HG03060 (cell line): ENCODE measurements around the gene RS1.

Experiments
- ATAC-seq: cut with Tn5 transposase; IDR thresholded peaks from one replicate; pipeline ENCODE4 v1.9.1; 2021; ENCODE audit warnings: low read depth, moderate number of reproducible peaks; ENCODE audit not compliant: unreplicated experiment

Gene RS1

DNA sequence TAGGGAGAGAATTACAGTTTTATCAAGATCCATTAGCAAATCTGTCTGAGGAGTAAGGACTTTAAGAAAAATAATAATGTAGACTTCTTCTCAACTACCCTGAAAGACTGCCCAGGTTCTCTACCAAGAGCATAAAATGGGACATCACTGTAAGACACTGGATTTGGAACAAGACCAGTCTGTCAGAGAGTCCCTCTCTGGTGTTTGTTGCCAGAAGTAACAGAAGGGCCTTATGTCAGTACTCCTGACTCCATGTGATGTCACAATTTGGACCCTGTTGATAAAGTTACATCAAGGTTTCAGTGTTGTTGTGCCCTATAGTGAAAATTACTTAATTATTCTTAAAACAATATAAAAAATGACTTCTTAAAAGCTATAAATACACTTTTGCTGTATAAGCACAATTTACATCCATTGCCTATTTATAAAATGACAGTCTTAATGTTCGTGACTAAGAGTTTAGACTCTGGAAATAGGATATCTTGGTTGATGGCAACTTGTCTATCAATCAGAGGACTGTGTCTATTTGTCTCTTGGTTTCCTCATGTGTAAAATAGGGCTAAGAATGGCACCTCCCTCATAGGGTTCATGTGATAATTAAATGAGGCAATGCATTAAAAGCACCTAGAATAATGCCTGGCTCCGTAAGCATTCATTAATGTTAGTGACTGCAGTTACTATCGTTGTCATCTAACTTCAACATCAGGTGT, 57.8 kb downstream of the RS1 start:
- ATAC-seq = no peak

DNA sequence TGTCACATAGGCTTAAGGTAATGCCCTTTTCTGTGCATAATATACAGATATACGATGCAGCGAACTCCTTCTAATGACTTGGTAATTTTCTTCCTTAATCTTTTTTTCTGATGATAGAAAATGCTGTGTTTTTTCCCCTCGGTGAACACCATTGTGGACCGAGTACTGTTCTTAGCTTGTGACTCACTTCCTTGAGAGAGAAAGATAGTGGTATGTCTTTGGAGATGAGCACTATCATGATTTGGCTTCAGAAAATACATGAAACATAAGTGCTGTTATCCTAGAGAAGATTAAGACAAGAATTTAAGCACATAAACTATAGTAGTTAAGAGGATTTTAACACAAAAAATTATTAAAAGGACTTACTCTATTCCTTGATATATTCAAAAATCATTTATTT, 63.9 kb downstream of the RS1 start:
- ATAC-seq = no peak

DNA sequence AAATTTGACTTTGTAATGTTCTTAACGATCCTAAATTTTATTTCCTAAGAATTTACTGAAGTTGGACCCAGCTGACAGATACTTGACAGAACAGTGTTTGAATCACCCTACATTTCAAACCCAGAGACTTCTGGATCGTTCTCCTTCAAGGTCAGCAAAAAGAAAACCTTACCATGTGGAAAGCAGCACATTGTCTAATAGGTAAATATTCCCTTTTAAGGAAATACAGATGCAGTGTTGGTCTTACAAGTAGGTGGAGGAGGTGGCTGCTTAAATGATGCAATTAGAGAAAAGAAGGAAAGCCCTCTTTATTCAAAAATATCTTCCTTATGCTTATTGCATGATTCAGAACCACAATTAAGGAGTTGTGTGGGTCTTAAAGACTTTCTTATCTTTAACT, 73.5 kb downstream of the RS1 start:
- no peak for ATAC-seq

DNA sequence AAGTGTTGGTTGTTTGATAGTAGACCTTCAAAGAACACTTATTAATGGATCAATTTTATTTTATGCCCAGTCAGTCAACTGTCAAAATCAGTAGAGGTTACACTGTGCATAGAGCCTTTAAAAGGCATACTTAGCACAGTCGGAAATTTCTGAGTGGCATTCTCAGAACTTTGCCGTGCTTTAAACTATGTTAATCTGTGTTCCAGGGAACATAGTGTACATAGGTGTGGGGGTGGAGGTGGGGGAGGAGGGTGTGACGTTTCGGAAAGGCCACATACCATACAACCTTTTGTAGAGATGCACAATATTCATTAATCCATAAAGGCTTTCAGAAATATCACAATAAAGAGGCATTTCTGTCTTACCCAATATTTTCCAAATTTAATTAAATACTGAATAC, 75.8 kb downstream of the RS1 start:
- no peak for ATAC-seq

GRCh38 chrX:18594079-18594478, 77.8 kb downstream of the RS1 start:
- no peak for ATAC-seq

DNA sequence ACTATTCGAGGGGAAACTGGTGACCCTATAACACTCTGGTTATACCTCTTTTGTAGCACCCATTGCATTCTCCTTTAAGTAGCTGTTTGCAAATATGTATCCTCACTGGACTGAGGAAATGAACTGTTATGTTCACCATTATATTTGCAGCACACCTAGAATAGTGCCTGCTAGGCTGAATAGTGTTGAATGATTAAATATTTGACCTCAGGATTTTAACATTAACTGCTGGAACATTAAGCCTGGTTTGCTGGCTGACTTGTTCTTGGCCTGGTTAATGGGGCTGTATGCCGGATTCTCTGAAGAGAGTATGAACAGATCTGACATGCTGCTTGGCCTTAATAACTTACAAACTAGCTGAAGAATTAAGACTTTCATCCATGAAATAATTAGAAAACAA, 80.1 kb downstream of the RS1 start:
- ATAC-seq = no peak
